HG03045 (cell line): ENCODE results near the gene PCDHGA1.

Source experiments
- ATAC-seq: cut with Tn5 transposase; IDR thresholded peaks from one replicate; pipeline ENCODE4 v1.9.1; 2021; ENCODE audit warnings: mild to moderate bottlenecking, moderate library complexity; ENCODE audit not compliant: unreplicated experiment

PCDHGA1 gene

DNA sequence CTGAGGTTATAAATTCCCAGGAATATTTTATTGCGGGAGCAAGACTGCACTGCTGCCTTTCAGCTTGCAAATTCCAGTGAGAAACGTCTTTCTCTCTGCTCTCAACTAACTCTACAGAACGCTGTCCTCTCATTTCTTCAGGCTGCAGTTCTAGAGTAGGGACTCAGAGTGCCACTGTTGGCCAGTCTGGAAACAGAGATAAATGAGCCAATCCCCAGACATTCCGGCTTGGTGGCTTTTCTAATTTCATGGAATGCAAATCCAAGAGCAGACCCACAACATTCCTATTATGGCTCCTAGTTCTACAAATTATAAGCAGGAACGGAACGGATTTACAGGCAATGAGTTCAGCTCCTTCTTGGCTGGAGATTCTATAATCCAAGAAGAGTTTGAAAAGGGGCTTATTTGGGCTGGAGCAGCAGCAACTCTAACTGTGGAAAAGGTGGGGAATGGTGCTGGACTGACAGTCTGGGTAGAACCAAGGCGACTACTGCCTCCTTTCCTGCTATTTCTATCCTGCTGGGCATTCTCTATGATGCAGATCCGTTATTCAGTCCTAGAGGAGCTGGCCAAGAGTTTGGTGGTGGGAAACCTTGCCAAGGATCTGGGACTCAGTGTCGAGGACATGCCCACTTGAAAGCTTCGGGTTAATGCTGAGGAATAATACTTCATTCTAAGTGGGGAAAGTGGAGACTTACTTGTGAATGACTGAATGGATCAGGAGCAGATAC lies 109.3 kb downstream of the PCDHGA1 start:
- no peak for ATAC-seq

DNA sequence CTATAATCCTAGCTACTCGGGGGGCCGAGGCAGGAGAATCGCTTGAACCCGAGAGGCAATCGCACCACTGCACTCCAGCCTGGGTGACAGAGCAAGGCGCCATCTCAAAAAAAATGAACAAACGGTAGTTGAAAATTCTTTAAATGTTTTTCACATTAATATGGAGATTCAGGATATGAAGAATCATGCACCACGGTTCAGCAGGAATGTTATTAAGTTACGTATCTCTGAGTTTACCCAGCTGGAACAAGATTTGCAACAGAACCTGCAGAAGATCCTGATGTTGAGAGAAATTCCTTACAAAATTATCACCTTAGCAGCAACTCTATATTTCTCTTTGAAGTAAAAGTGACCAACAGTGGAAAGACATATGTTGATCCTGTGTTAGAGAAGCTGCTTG lies 110.0 kb downstream of the PCDHGA1 start:
- ATAC-seq, result no peak

DNA sequence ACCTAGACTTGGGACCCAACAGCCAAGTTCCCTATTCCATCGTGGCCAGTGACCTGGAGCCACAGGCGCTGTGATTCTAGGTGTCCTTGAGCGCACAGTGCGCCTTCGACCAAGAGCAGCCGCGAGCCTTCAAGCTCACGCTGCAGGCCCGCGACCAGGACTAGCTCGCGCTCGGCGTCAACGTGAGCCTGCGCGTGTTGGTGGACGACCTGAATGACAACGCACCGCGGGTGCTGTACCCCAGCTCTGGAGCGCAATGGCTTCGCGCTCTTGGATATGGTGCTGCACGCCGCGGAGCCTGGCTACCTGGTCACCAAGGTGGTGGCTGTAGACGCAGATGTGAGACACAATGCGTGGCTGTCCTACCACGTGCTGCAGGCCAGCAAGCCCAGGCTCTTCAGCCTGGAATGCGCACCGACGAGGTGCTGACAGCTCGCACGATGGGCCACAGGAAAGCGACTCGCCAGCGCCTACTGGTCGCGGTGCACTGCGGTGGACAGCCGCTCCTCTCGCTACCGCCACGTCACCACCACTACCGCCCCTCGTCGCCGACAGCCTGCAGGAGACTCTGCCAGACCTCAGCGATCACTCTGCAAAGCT lies 111.4 kb downstream of the PCDHGA1 start:
- no peak for ATAC-seq

DNA sequence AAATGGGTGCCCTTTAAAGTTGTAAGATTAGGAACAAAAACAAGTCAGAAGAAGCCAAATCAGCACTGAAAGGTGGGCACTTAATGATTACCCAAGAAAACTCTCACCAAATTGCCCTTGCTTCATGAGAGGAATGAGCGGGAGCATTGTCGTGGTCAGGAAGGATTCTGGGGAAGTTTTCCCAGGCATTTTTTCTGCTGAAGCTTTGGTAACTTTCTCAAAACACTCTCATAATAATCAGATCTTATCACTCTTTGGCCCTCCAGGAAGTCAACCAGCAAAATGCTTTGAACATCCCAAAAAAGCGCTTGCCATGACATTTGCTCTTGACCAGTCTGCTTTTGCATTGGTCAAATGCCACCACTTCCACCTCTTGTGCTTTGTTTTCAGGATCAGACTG lies 135.0 kb downstream of the PCDHGA1 start:
- no peak for ATAC-seq

DNA sequence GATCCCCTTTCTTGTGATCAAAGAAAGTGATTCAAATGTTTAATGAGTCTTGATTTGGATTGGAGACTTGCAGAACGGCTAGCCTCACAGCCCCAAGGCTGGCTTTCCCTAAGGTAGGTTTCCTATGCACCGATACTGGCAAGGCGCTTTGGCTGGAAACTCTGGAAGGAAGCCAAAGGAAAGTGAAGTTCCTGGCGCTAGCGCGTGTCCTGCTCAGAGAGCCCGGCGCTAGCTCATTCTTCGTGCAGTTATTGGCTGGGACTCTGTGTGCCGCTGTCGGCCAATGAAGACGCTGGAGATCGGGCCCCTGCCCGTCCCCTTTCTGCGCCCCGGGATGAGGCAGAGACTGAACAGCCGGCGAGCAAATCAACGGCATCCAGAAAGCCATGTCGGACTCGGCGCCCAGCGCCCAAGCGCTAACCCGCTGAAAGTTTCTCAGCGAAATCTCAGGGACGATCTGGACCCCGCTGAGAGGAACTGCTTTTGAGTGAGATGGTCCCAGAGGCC lies 145.4 kb downstream of the PCDHGA1 start, which contains the start of gene PCDHGC3:
TSS of gene PCDHGC3 (plus strand) at position 342 of the 507 bp plus-strand sequence. CDS start at position 493, 151 bp downstream.
- ATAC-seq, result peak; percentile 99

DNA sequence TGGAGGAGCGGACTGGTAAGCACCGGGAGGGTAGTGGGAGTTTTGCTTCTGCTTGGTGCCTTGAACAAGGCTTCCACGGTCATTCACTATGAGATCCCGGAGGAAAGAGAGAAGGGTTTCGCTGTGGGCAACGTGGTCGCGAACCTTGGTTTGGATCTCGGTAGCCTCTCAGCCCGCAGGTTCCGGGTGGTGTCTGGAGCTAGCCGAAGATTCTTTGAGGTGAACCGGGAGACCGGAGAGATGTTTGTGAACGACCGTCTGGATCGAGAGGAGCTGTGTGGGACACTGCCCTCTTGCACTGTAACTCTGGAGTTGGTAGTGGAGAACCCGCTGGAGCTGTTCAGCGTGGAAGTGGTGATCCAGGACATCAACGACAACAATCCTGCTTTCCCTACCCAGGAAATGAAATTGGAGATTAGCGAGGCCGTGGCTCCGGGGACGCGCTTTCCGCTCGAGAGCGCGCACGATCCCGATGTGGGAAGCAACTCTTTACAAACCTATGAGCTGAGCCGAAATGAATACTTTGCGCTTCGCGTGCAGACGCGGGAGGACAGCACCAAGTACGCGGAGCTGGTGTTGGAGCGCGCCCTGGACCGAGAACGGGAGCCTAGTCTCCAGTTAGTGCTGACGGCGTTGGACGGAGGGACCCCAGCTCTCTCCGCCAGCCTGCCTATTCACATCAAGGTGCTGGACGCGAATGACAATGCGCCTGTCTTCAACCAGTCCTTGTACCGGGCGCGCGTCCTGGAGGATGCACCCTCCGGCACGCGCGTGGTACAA lies 146.0 kb downstream of the PCDHGA1 start:
- peak; percentile 31 for ATAC-seq

DNA sequence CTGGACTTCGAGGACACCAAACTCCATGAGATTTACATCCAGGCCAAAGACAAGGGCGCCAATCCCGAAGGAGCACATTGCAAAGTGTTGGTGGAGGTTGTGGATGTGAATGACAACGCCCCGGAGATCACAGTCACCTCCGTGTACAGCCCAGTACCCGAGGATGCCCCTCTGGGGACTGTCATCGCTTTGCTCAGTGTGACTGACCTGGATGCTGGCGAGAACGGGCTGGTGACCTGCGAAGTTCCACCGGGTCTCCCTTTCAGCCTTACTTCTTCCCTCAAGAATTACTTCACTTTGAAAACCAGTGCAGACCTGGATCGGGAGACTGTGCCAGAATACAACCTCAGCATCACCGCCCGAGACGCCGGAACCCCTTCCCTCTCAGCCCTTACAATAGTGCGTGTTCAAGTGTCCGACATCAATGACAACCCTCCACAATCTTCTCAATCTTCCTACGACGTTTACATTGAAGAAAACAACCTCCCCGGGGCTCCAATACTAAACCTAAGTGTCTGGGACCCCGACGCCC lies 146.8 kb downstream of the PCDHGA1 start:
- ATAC-seq, result no peak

DNA sequence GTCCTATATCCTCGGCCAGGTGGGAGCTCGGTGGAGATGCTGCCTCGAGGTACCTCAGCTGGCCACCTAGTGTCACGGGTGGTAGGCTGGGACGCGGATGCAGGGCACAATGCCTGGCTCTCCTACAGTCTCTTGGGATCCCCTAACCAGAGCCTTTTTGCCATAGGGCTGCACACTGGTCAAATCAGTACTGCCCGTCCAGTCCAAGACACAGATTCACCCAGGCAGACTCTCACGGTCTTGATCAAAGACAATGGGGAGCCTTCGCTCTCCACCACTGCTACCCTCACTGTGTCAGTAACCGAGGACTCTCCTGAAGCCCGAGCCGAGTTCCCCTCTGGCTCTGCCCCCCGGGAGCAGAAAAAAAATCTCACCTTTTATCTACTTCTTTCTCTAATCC lies 147.5 kb downstream of the PCDHGA1 start:
- no peak for ATAC-seq

DNA sequence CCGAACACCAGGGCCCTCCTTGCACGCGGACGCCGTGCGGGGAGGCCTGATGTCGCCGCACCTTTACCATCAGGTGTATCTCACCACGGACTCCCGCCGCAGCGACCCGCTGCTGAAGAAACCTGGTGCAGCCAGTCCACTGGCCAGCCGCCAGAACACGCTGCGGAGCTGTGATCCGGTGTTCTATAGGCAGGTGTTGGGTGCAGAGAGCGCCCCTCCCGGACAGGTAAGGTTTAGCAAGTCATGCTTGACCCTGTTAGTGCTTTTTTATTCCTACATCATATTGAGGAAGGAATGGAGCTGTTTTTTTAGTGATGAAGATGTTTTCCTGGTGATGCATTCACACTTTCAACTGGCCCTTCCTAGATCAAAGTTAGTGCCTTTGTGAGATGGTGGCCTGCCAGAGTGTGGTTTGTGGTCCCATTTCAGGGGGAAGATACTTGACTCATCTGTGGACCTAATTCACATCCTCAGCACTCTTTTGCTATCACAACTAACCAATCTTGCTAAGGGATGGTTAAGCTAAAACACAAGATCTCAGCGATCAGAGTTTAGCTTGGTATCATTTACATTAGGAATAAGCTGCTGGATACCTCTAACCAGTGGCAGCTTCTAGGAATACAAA lies 148.1 kb downstream of the PCDHGA1 start:
- ATAC-seq, result no peak

DNA sequence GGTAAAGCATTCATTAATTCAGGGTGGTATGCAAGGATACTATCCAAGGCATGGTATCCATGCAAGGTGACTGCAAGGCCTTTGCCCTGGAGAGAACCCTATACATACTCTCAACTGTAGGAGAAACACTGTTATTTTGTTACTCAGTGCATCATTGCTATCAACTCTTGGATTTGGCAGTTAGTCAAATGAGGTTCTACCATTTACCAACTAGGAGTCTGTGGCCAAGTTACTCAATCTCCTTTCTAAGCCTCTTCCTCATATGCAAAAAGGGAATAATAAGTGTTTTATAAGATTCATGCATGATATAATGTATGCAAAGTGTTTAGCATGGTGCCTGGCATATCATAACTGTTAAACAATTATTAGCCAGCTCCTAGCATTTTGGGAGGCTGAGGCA lies 149.5 kb downstream of the PCDHGA1 start:
- ATAC-seq, result no peak

DNA sequence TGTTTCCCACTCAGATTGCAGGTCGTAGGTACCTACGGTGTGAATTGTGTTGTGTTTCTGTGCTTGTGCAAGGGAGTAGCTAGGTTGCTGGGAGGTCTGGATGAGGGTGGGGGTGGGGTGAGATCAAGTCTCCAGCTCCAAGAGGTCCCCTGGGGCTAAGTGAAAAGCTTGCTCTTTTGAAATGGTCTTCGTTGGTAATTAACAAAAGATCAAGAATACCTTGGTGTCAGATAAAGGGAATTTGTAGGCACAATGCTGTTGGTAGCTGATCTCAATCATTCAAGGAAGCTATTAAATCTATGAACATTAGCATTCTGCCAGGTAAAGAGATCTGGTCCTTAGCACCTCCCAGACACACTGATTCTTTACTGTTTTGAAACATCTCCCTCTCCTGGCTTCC lies 153.6 kb downstream of the PCDHGA1 start:
- no peak for ATAC-seq

DNA sequence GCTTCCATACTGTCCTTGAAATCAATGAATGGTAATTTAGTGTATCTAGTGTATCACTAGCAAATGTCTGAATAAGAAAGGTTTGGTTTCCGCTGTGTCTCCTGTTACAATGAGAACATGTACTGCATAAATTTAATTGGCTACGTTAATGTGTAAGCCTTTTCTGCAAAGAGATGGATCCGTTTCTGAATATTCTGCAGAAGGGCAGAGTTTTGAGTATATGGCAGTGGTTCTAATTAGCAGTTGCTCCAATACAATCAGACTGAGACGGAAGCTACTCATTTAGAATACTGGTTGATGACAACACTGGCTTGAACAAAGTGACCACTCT lies 154.0 kb downstream of the PCDHGA1 start:
- ATAC-seq, result no peak

DNA sequence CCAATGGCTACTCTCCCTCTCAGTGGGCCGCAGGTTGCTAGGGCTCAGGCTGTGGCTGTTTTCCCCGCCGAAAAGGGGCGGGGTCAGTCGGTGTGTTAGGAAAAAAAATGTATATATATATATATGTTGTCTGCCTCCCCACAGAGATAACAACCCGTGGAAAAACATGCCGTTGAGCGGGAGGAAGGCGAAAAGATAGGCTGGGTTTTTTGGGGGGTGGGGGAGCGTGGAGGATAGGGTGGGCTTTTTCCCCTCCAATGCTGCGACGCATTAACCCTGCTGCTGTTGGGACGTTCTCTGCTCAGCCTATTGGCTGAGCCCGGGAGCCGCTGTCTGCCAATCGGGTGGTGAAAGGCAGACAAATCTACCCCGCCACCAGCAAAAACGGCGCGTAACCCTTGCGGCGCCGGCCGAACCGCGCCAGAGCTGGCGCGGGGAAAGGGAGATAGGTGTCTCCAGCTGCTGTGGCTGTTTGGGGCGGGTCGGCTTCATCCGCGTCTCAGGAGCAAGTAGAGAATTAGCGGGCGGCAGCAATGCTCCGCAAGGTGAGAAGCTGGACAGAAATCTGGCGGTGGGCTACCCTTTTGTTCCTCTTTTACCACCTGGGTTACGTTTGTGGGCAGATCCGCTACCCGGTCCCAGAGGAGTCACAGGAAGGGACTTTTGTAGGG lies 154.5 kb downstream of the PCDHGA1 start, which contains the start of gene PCDHGC4:
TSS of gene PCDHGC4 (plus strand) at position 390 of the 671 bp plus-strand sequence. CDS start at position 534, 144 bp downstream.
- ATAC-seq, result no peak

DNA sequence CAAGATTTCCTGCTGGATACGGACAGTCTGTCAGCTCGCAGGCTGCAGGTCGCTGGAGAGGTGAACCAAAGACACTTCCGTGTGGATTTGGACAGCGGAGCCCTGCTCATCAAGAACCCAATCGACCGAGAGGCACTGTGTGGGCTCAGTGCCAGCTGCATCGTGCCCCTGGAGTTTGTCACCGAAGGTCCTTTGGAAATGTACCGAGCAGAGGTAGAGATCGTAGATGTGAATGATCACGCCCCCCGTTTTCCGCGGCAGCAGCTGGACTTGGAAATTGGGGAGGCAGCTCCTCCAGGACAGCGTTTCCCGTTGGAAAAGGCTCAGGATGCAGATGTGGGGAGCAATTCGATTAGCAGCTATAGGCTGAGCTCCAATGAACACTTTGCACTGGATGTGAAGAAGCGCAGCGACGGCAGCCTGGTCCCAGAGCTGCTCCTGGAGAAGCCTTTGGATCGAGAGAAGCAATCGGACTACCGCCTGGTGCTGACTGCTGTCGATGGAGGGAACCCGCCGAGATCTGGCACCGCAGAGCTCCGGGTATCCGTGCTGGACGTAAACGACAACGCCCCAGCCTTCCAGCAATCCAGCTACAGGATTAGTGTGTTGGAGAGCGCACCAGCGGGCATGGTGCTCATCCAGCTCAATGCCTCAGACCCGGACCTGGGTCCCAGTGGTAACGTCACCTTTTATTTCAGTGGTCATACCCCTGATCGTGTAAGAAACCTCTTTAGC lies 155.2 kb downstream of the PCDHGA1 start:
- ATAC-seq, result no peak

DNA sequence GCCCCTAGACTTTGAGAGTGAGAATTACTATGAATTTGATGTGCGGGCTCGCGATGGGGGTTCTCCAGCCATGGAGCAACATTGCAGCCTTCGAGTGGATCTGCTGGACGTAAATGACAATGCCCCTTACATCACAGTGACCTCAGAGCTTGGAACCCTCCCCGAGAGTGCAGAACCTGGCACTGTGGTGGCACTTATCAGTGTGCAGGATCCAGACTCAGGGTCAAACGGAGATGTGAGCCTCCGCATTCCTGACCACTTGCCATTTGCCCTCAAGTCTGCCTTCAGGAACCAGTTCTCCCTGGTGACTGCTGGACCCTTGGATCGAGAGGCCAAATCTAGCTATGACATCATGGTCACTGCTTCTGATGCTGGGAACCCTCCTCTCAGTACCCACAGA lies 155.8 kb downstream of the PCDHGA1 start:
- ATAC-seq, result no peak

DNA sequence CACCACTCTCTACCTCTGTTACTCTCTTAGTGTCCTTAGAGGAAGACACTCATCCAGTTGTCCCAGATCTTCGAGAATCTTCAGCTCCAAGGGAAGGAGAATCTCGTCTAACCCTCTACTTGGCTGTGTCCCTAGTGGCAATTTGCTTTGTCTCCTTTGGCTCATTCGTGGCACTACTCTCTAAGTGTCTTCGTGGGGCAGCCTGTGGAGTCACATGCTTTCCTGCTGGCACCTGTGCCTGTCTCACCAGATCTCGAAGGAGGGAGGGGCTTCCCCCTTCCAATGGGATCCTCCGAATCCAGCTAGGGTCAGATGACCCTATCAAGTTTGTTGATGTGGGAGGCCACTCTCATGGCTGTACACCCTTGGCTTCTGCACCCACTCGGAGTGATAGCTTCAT lies 156.8 kb downstream of the PCDHGA1 start:
- no peak for ATAC-seq

DNA sequence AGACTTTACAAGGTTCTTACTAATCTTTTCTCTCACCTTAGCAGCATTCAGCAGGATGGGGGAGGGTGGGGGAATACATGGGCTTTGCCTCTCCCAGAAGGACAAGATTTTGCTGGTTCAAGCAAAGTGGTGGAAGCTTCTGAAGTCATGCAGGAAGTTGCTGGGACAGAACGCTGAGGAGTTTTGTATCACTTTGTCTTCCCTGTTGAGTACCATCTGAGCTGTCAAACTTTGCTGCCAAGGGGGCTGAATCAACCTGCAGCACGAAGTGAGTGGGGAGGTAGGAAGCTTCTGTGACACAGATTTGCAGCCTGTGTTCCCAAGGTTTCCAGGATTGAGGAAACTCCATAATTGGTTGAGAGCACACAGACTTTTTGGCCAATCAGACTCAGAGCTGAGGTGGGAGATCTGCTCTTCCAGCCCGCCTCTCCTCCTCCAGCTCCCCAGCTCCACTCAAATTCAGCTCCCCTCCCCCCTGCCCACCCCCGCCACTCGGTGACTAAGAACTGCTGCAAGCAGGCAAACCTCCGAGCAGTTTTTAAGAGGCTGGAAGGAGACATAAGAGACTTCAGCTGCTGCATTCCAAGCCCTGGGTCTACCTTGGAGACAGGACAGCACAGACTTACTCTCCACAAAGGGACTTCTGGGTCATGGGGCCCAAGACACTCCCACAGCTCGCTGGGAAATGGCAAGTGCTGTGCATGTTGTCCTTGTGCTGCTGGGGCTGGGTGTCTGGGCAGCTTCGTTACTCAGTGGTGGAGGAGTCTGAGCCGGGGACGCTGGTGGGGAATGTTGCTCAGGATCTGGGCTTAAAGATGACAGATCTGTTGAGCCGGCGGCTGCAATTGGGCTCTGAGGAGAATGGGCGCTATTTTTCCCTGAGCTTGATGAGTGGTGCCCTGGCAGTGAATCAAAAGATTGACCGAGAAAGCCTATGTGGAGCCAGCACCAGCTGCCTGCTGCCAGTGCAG lies 158.6 kb downstream of the PCDHGA1 start, which contains the start of gene PCDHGC5:
TSS of gene PCDHGC5 (plus strand) at position 491 of the 971 bp plus-strand sequence. CDS start at position 651, 160 bp downstream.
- no peak for ATAC-seq

DNA sequence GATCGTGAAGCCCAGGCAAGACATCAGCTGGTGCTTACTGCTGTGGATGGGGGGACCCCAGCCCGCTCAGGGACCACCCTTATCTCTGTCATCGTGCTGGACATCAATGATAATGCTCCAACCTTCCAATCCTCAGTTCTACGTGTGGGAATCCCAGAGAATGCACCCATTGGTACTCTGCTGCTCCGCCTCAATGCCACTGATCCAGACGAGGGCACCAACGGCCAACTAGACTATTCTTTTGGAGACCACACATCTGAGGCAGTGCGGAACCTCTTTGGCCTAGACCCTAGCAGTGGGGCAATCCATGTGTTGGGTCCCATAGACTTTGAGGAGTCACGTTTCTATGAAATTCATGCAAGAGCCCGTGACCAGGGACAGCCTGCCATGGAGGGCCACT lies 159.5 kb downstream of the PCDHGA1 start:
- ATAC-seq, result no peak
